SK-MEL-5 (cell line): ENCODE results near the gene BEST4. TPM values are rescaled to one million over a fixed set of nuclear protein-coding genes. Genes with fewer than 3 reads are reported as not detected.
"Not testable (repeated sequence)": the region's sequence is repeated elsewhere in the genome, so short reads cannot be mapped to it uniquely, and the experiment has no call there.

Experiments used
- DNase-seq: peaks from one replicate; pipeline ENCODE4 v3.0.0-alpha.2; 2016; ENCODE audit warnings: low read depth, low spot score
- in situ Hi-C: cut with HindIII; loops from 2 replicates; pipeline ENCODE4 v1.10.0; 2016; ENCODE audit warnings: low sequenced_read_pairs, high pct_unique_total_duplicates, low pct_unique_long_range_greater_than_20kb
- total RNA-seq: library from RNA; depleted of rRNA; stranded (reverse); fragments of >200 nt; shearing (Covaris generic); gene quantifications from 2 replicates; pipeline ENCODE4 v1.2.3, GENCODE V29; 2014

Gene BEST4
- total RNA-seq, 1 experiment from 2014 or later: not detected

GRCh38 chr1:44786841-44787426 lies 1.0 kb downstream of the BEST4 start:
- no peak for DNase-seq
- in situ Hi-C loops: no loop called here

GRCh38 chr1:44786138-44786840 lies 1.7 kb downstream of the BEST4 start:
- DNase-seq: peak; percentile 39
- in situ Hi-C loops: no loop called here

GRCh38 chr1:44785501-44786137 lies 2.4 kb downstream of the BEST4 start:
- in situ Hi-C loops: no loop called here

GRCh38 chr1:44785029-44785380 lies 3.0 kb downstream of the BEST4 start:
- DNase-seq: no peak
- in situ Hi-C loops: no loop called here

More at GRCh38 chr1:44785501-44786137, 2.4 kb downstream of the BEST4 start:
- no peak for DNase-seq

GRCh38 chr1:44784094-44785028 lies 3.6 kb downstream of the BEST4 start:
- in situ Hi-C loops: no loop called here
- no peak for DNase-seq

- in situ Hi-C loops: no loop called here
- DNase-seq: no peak
Measured at GRCh38 chr1:44783697-44784093, 4.3 kb downstream of the BEST4 start.

GRCh38 chr1:44780583-44781121 lies 7.3 kb downstream of the BEST4 start:
- in situ Hi-C loops: no loop called here
- no peak for DNase-seq

GRCh38 chr1:44778705-44779576 lies 9.0 kb downstream of the BEST4 start:
- in situ Hi-C loops: no loop called here
- no peak for DNase-seq

GRCh38 chr1:44777969-44778635 lies 9.9 kb downstream of the BEST4 start:
- DNase-seq: no peak
- in situ Hi-C loops: no loop called here

- in situ Hi-C loops: no loop called here
- DNase-seq: no peak
Measured at GRCh38 chr1:44777547-44777946, 10.4 kb downstream of the BEST4 start.

GRCh38 chr1:44776730-44777068 lies 11.3 kb downstream of the BEST4 start:
- in situ Hi-C loops: no loop called here
- no peak for DNase-seq

- no peak for DNase-seq
- in situ Hi-C loops: no loop called here
Measured at GRCh38 chr1:44775930-44776729, 11.8 kb downstream of the BEST4 start.

- in situ Hi-C loops: no loop called here
- peak; percentile 94 for DNase-seq
Measured at GRCh38 chr1:44775078-44775929, 12.7 kb downstream of the BEST4 start, which contains the start of gene RPS8. Gene RPS8, plus strand, starts transcription at chr1:44775540. Its CDS starts 57 bp downstream, at chr1:44775597.

- DNase-seq, in situ Hi-C loops: not testable (repeated sequence)
Measured at GRCh38 chr1:44766421-44766820, 21.5 kb downstream of the BEST4 start.

- in situ Hi-C loops: no loop called here
- DNase-seq: no peak
Measured at GRCh38 chr1:44760876-44761275, 27.1 kb downstream of the BEST4 start.
